ENCODE data around the gene TMEM47. TPM values are rescaled to one million over a fixed set of nuclear protein-coding genes. Genes with fewer than 3 reads are reported as not detected.

Gene TMEM47
- total RNA-seq: 1.4 and 14.5 TPM in 2 replicates

GRCh38 chrX:34656842-34657725, at the start of gene TMEM47:
TMEM47 (minus strand) TSS chrX:34657285; CDS start chrX:34657029, 256 bp downstream.

